OCI-LY3 (cell line): ENCODE measurements around the gene RAI1.

ENCODE experiments used
- H2AFZ ChIP-seq: fragments of 200-600, 300-600 bp; shearing (Covaris generic); 2 replicates; pipeline ENCODE4 v1.6.0; 2014; ENCODE audit warnings: antibody characterized with exemption, low read depth, low read length
- H3K27ac ChIP-seq: fragments of 200-600, 300-600 bp; sonication (generic); 2 replicates; pipeline ENCODE4 v1.5.1; 2014; ENCODE audit warnings: mild to moderate bottlenecking, low read length, moderate library complexity, mixed read lengths
- H3K27me3 ChIP-seq: fragments of 200-600, 300-600 bp; sonication (generic); 2 replicates; pipeline ENCODE4 v1.6.1; 2014; ENCODE audit warnings: low read depth, low read length, mixed read lengths
- H3K36me3 ChIP-seq: fragments of 200-600, 300-600 bp; sonication (generic); replicated peaks from 2 replicates; pipeline ENCODE3; 2014; ENCODE audit warnings: low read depth, low read length, mixed read lengths
- H3K4me1 ChIP-seq: fragments of 300-600, 200-600 bp; sonication (generic); 2 replicates; pipeline ENCODE4 v1.6.1; 2014; ENCODE audit warnings: low read length, mixed read lengths
- H3K4me2 ChIP-seq: fragments of 200-600, 300-600 bp; sonication (generic); 2 replicates; pipeline ENCODE4 v1.6.1; 2014; ENCODE audit warnings: low read length, mixed read lengths
- H3K4me3 ChIP-seq: fragments of 300-600, 200-600 bp; sonication (generic); 2 replicates; pipeline ENCODE4 v1.5.1; 2014; ENCODE audit warnings: antibody characterized with exemption, mild to moderate bottlenecking, low read length, moderate library complexity
- H3K79me2 ChIP-seq: fragments of 300-600, 200-600 bp; shearing (Covaris generic); 2 replicates; pipeline ENCODE4 v1.6.1; 2014; ENCODE audit warnings: mild to moderate bottlenecking, low read length, mixed read lengths
- H3K9ac ChIP-seq: fragments of 300-600, 200-600 bp; shearing (Covaris generic); 2 replicates; pipeline ENCODE4 v1.6.0; 2014; ENCODE audit warnings: mild to moderate bottlenecking, low read length, moderate library complexity
- H3K9me3 ChIP-seq: fragments of 200-600, 300-600 bp; shearing (Covaris generic); 2 replicates; pipeline ENCODE4 v1.6.1; 2014; ENCODE audit warnings: low read length, mixed read lengths; ENCODE audit not compliant: insufficient read depth
- H4K20me1 ChIP-seq: fragments of 200-600, 300-600 bp; sonication (generic); 2 replicates; pipeline ENCODE4 v1.6.1; 2016; ENCODE audit warnings: low read length, mixed read lengths; ENCODE audit not compliant: insufficient read depth
- EZH2phosphoT487 ChIP-seq: fragments of 200-600 bp; shearing (Covaris generic); IDR thresholded peaks from 2 replicates; pipeline ENCODE4 v1.6.1; 2018; ENCODE audit warnings: antibody characterized with exemption, mixed run types, low read depth
- TF ChIP-seq, protein P1 (sequence below): fragments of 200-600, 300-600 bp; sonication (generic); IDR thresholded peaks from 2 replicates; pipeline ENCODE4 v1.5.1; 2014; ENCODE audit warnings: antibody characterized with exemption, low read length, low read depth

RAI1 gene

GRCh38 chr17:17762744-17763105, 81.5 kb downstream of the RAI1 start:
- no peak overlapping the region for H3K27ac ChIP-seq
- no peaks in the 10 kb centered on the region for H4K20me1 ChIP-seq
- H3K4me3 ChIP-seq: no peak overlapping the region
- no peak overlapping the region for H3K9ac ChIP-seq
- no peaks in the 10 kb centered on the region for H3K27me3 ChIP-seq
- H3K9me3 ChIP-seq: no peaks in the 10 kb centered on the region
- no peak overlapping the region for H3K4me2 ChIP-seq
- H3K4me1 ChIP-seq: peaks cover 17% of the 10 kb centered on the region
- no peak overlapping the region for H2AFZ ChIP-seq
- no peaks in the 10 kb centered on the region for H3K79me2 ChIP-seq
- TF ChIP-seq EZH2phosphoT487: no peak
- TF ChIP-seq, protein P1, sequence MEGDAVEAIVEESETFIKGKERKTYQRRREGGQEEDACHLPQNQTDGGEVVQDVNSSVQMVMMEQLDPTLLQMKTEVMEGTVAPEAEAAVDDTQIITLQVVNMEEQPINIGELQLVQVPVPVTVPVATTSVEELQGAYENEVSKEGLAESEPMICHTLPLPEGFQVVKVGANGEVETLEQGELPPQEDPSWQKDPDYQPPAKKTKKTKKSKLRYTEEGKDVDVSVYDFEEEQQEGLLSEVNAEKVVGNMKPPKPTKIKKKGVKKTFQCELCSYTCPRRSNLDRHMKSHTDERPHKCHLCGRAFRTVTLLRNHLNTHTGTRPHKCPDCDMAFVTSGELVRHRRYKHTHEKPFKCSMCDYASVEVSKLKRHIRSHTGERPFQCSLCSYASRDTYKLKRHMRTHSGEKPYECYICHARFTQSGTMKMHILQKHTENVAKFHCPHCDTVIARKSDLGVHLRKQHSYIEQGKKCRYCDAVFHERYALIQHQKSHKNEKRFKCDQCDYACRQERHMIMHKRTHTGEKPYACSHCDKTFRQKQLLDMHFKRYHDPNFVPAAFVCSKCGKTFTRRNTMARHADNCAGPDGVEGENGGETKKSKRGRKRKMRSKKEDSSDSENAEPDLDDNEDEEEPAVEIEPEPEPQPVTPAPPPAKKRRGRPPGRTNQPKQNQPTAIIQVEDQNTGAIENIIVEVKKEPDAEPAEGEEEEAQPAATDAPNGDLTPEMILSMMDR: no peak
- H3K36me3 ChIP-seq: no peaks in the 10 kb centered on the region

- H3K79me2 ChIP-seq: no peaks in the 10 kb centered on the region
- H3K27ac ChIP-seq: no peak overlapping the region
- H2AFZ ChIP-seq: no peak overlapping the region
- H3K9me3 ChIP-seq: no peaks in the 10 kb centered on the region
- TF ChIP-seq, protein P1: no peak
- no peak for TF ChIP-seq EZH2phosphoT487
- H3K4me3 ChIP-seq: no peak overlapping the region
- H3K4me1 ChIP-seq: peaks cover 14% of the 10 kb centered on the region
- H3K27me3 ChIP-seq: no peaks in the 10 kb centered on the region
- no peaks in the 10 kb centered on the region for H4K20me1 ChIP-seq
- no peaks in the 10 kb centered on the region for H3K36me3 ChIP-seq
- H3K9ac ChIP-seq: no peak overlapping the region
- H3K4me2 ChIP-seq: no peak overlapping the region
These were observed 81.9 kb downstream of the RAI1 start for GRCh38 chr17:17763136-17763535.

GRCh38 chr17:17763734-17764133, 82.5 kb downstream of the RAI1 start:
- no peak overlapping the region for H2AFZ ChIP-seq
- no peaks in the 10 kb centered on the region for H3K79me2 ChIP-seq
- H3K27ac ChIP-seq: no peak overlapping the region
- TF ChIP-seq, protein P1: no peak
- TF ChIP-seq EZH2phosphoT487: no peak
- H3K9me3 ChIP-seq: no peaks in the 10 kb centered on the region
- H3K36me3 ChIP-seq: no peaks in the 10 kb centered on the region
- H3K27me3 ChIP-seq: no peaks in the 10 kb centered on the region
- no peak overlapping the region for H3K4me2 ChIP-seq
- peaks cover 14% of the 10 kb centered on the region for H3K4me1 ChIP-seq
- H4K20me1 ChIP-seq: no peaks in the 10 kb centered on the region
- no peak overlapping the region for H3K9ac ChIP-seq
- H3K4me3 ChIP-seq: no peak overlapping the region

DNA sequence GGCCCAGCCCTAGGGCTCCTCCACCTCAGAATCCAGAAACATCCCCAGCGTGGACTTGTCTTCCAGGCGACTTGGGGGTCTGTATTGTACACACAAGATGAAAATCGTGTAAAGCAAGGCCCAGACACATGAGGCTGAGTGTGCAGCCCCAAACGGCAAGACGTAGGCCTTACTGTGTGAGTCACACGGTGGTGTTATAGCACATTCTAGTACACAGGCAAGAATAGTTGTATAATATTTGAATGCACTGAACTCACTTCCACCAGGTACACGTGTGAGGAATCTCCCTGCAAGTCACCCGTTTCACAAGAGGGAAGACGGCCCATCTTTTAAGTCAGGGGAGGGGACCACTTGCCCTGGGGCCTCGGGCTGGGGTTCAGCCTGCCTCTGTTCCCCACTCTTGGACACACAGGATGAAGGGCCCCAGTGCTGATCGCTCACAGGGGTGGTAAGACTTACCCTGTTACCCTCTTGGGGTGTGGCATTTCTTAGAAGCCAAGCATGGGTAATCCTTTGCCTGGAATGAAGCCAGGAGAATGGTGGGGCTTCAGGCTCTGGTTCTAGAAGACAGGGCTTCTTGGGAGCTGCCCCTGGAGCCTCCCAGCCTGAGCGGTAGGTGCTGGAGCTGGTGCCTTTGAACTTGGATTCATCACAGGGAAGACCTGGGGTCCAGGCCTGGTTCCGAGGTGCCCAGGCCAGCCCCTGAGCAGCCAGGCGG, 84.3 kb downstream of the RAI1 start:
- H3K4me1 ChIP-seq: peaks cover 14% of the 10 kb centered on the region
- H3K79me2 ChIP-seq: no peaks in the 10 kb centered on the region
- H3K9me3 ChIP-seq: no peaks in the 10 kb centered on the region
- no peaks in the 10 kb centered on the region for H4K20me1 ChIP-seq
- no peaks in the 10 kb centered on the region for H3K36me3 ChIP-seq
- H3K27ac ChIP-seq: no peak overlapping the region
- H3K27me3 ChIP-seq: no peaks in the 10 kb centered on the region
- no peak overlapping the region for H3K4me2 ChIP-seq
- no peak overlapping the region for H3K4me3 ChIP-seq
- TF ChIP-seq, protein P1: no peak
- no peak overlapping the region for H3K9ac ChIP-seq
- H2AFZ ChIP-seq: no peak overlapping the region
